ENCODE measurements around the gene NUBP1.

NUBP1 gene

GRCh38 chr16:10753670-10754069, 10.0 kb downstream of the NUBP1 start:
- no peak for TF ChIP-seq CTCF (IDR thresholded peaks at IDR 0.05; ENCODE audit: low read depth, low read length)
- no peak for TF ChIP-seq POLR2A (IDR thresholded peaks at IDR 0.05; ENCODE audit: extremely low read depth, insufficient read length)
- TF ChIP-seq MYC (IDR thresholded peaks at IDR 0.05; ENCODE audit: low read depth, low read length): no peak
- TF ChIP-seq MAX (IDR thresholded peaks at IDR 0.05; ENCODE audit: low read depth, low read length): no peak
- H3K4me3 ChIP-seq (ENCODE audit: low read depth, low read length): no peak overlapping the region
- DNase-seq (ENCODE audit: low read depth): no peak

GRCh38 chr16:10754941-10755340, 11.3 kb downstream of the NUBP1 start:
- TF ChIP-seq POLR2A (IDR thresholded peaks at IDR 0.05; ENCODE audit: extremely low read depth, insufficient read length): no peak
- TF ChIP-seq MYC (IDR thresholded peaks at IDR 0.05; ENCODE audit: low read depth, low read length): no peak
- no peak for TF ChIP-seq MAX (IDR thresholded peaks at IDR 0.05; ENCODE audit: low read depth, low read length)
- no peak for TF ChIP-seq CTCF (IDR thresholded peaks at IDR 0.05; ENCODE audit: low read depth, low read length)
- no peak overlapping the region for H3K4me3 ChIP-seq (ENCODE audit: low read depth, low read length)
- DNase-seq (ENCODE audit: low read depth): no peak

- no peak overlapping the region for H3K4me3 ChIP-seq (ENCODE audit: low read depth, low read length)
- TF ChIP-seq MAX (IDR thresholded peaks at IDR 0.05; ENCODE audit: low read depth, low read length) (no peak), CTCF (IDR thresholded peaks at IDR 0.05; ENCODE audit: low read depth, low read length) (no peak), POLR2A (IDR thresholded peaks at IDR 0.05; ENCODE audit: extremely low read depth, insufficient read length) (no peak), MYC (IDR thresholded peaks at IDR 0.05; ENCODE audit: low read depth, low read length) (no peak)
- no peak for DNase-seq (ENCODE audit: low read depth)
Measured at GRCh38 chr16:10756574-10756973, 12.9 kb downstream of the NUBP1 start.

GRCh38 chr16:10760858-10761257, 17.2 kb downstream of the NUBP1 start:
- no peak for DNase-seq (ENCODE audit: low read depth)
- H3K4me3 ChIP-seq (ENCODE audit: low read depth, low read length): no peak overlapping the region
- TF ChIP-seq MYC (IDR thresholded peaks at IDR 0.05; ENCODE audit: low read depth, low read length) (no peak), MAX (IDR thresholded peaks at IDR 0.05; ENCODE audit: low read depth, low read length) (no peak), CTCF (IDR thresholded peaks at IDR 0.05; ENCODE audit: low read depth, low read length) (no peak), POLR2A (IDR thresholded peaks at IDR 0.05; ENCODE audit: extremely low read depth, insufficient read length) (no peak)

- DNase-seq (ENCODE audit: low read depth): no peak
- TF ChIP-seq POLR2A (IDR thresholded peaks at IDR 0.05; ENCODE audit: extremely low read depth, insufficient read length) (no peak), MAX (IDR thresholded peaks at IDR 0.05; ENCODE audit: low read depth, low read length) (no peak), MYC (IDR thresholded peaks at IDR 0.05; ENCODE audit: low read depth, low read length) (no peak), CTCF (IDR thresholded peaks at IDR 0.05; ENCODE audit: low read depth, low read length) (no peak)
- no peak overlapping the region for H3K4me3 ChIP-seq (ENCODE audit: low read depth, low read length)
Measured at GRCh38 chr16:10761373-10761772, 17.7 kb downstream of the NUBP1 start.

All from NB4 (cell line).